SK-N-SH treated with all-trans-retinoic acid at 6 μM for 48 hours (cell line): ENCODE results near the gene CRKL.

Experiments used
- ATAC-seq: fragments of 200-7000 bp; cut with Tn5 transposase; 3 replicates; pipeline ENCODE4 v1.9.1; 2020; ENCODE audit warnings: mild to moderate bottlenecking, moderate library complexity
- ARNTL ChIP-seq: fragments of 450-650 bp; formaldehyde crosslinking; IDR thresholded peaks from 2 replicates; pipeline ENCODE4 v1.5.0; 2020; ENCODE audit warnings: low read depth, mild to moderate bottlenecking, moderate library complexity, borderline replicate concordance
- BACH2 ChIP-seq: fragments of 250-450 bp; sonication (Bioruptor Pico); IDR thresholded peaks from 2 replicates; pipeline ENCODE4 v1.9.0; 2021; ENCODE audit warnings: mild to moderate bottlenecking, borderline replicate concordance
- CREB5 ChIP-seq: fragments of 250-450 bp; sonication (Bioruptor Pico); IDR thresholded peaks from 2 replicates; pipeline ENCODE4 v1.5.1; 2020; ENCODE audit warnings: low read depth, mild to moderate bottlenecking, moderate library complexity
- CSDC2 ChIP-seq: fragments of 250-450 bp; sonication (Bioruptor Pico); IDR thresholded peaks from 2 replicates; pipeline ENCODE4 v1.5.0; 2020; ENCODE audit warnings: mild to moderate bottlenecking, moderate library complexity
- CSRNP3 ChIP-seq: fragments of 250-450 bp; sonication (Bioruptor Pico); IDR thresholded peaks from 2 replicates; pipeline ENCODE4 v1.5.1; 2021; ENCODE audit warnings: mild to moderate bottlenecking, moderate library complexity
- ESRRG ChIP-seq: fragments of 250-450 bp; sonication (Bioruptor Pico); IDR thresholded peaks from 2 replicates; pipeline ENCODE4 v1.6.1; 2021; ENCODE audit warnings: mild to moderate bottlenecking
- GLIS3 ChIP-seq: fragments of 250-450 bp; sonication (Bioruptor Pico); IDR thresholded peaks from 2 replicates; pipeline ENCODE4 v1.5.0; 2020; ENCODE audit warnings: mild to moderate bottlenecking, moderate library complexity
- ISL1 ChIP-seq: fragments of 250-450 bp; sonication (Bioruptor Pico); IDR thresholded peaks from 2 replicates; pipeline ENCODE4 v2.1.2; 2022; ENCODE audit warnings: mild to moderate bottlenecking, moderate library complexity
- OSR1 ChIP-seq: fragments of 250-450 bp; sonication (Bioruptor Pico); IDR thresholded peaks from 2 replicates; pipeline ENCODE4 v1.8.0; 2022; ENCODE audit warnings: moderate library complexity, mild to moderate bottlenecking, inconsistent platforms
- PATZ1 ChIP-seq: fragments of 250-450 bp; sonication (Bioruptor Pico); IDR thresholded peaks from 2 replicates; pipeline ENCODE4 v1.8.0; 2020; ENCODE audit warnings: mild to moderate bottlenecking, moderate library complexity, borderline replicate concordance
- POU6F1 ChIP-seq: fragments of 250-450 bp; sonication (Bioruptor Pico); IDR thresholded peaks from 2 replicates; pipeline ENCODE4 v1.8.0; 2021; ENCODE audit warnings: low read depth, mild to moderate bottlenecking, moderate library complexity, borderline replicate concordance
- PPARA ChIP-seq: fragments of 250-450 bp; sonication (Bioruptor Pico); IDR thresholded peaks from 2 replicates; pipeline ENCODE4 v1.5.0; 2020; ENCODE audit warnings: mild to moderate bottlenecking, borderline replicate concordance
- RARB ChIP-seq: fragments of 250-450 bp; sonication (Bioruptor Pico); IDR thresholded peaks from 2 replicates; pipeline ENCODE4 v1.8.0; 2021; ENCODE audit warnings: mild to moderate bottlenecking, moderate library complexity
- SNAI2 ChIP-seq: fragments of 250-450 bp; sonication (Bioruptor Pico); IDR thresholded peaks from 2 replicates; pipeline ENCODE4 v1.5.0; 2020; ENCODE audit warnings: mild to moderate bottlenecking, moderate library complexity
- TCF4 ChIP-seq: fragments of 250-450 bp; sonication (Bioruptor Pico); IDR thresholded peaks from 2 replicates; pipeline ENCODE4 v1.8.0; 2021; ENCODE audit warnings: mild to moderate bottlenecking, moderate library complexity, borderline replicate concordance
- TOX ChIP-seq: fragments of 250-450 bp; sonication (Bioruptor Pico); IDR thresholded peaks from 2 replicates; pipeline ENCODE4 v1.8.0; 2021; ENCODE audit warnings: mild to moderate bottlenecking, moderate library complexity, borderline replicate concordance
- TSHZ2 ChIP-seq: fragments of 250-450 bp; sonication (Bioruptor Pico); IDR thresholded peaks from 2 replicates; pipeline ENCODE4 v1.5.0; 2020; ENCODE audit warnings: mild to moderate bottlenecking, moderate library complexity
- ZC3H10 ChIP-seq: fragments of 250-450 bp; sonication (Bioruptor Pico); IDR thresholded peaks from 2 replicates; pipeline ENCODE4 v1.5.1; 2021; ENCODE audit warnings: mild to moderate bottlenecking, moderate library complexity
- ZFP3 ChIP-seq: fragments of 250-450 bp; sonication (Bioruptor Pico); IDR thresholded peaks from 2 replicates; pipeline ENCODE4 v1.5.0; 2020; ENCODE audit warnings: mild to moderate bottlenecking, moderate library complexity
- ZFP30 ChIP-seq: fragments of 450-650 bp; formaldehyde crosslinking; IDR thresholded peaks from 2 replicates; pipeline ENCODE4 v1.5.0; 2022; ENCODE audit warnings: mild to moderate bottlenecking, moderate library complexity
- ZNF565 ChIP-seq: fragments of 450-650 bp; formaldehyde crosslinking; conservative IDR thresholded peaks from 2 replicates; pipeline ENCODE4 v1.5.0; 2020; ENCODE audit warnings: low read depth, mild to moderate bottlenecking, moderate library complexity
- ZNF70 ChIP-seq: fragments of 450-650 bp; formaldehyde crosslinking; IDR thresholded peaks from 2 replicates; pipeline ENCODE4 v1.5.0; 2020; ENCODE audit warnings: mild to moderate bottlenecking, moderate library complexity
- ZNF8 ChIP-seq: fragments of 450-650 bp; formaldehyde crosslinking; IDR thresholded peaks from 2 replicates; pipeline ENCODE4 v1.5.0; 2020; ENCODE audit warnings: mild to moderate bottlenecking, moderate library complexity

CRKL gene

GRCh38 chr22:20952544-20953341 lies 35.5 kb downstream of the CRKL start (continued):
- TF ChIP-seq ZC3H10 (CRISPR knock-in tag) = no peak
- no peak for TF ChIP-seq TCF4
- no peak for TF ChIP-seq PPARA (CRISPR knock-in tag)
- no peak for TF ChIP-seq OSR1 (CRISPR knock-in tag)
- TF ChIP-seq ZNF70 (CRISPR knock-in tag) = no peak
- TF ChIP-seq, all 23 proteins: peak for 0

GRCh38 chr22:20953342-20953608 lies 36.1 kb downstream of the CRKL start:
- TF ChIP-seq SNAI2 (CRISPR knock-in tag) = no peak
- no peak for TF ChIP-seq ZNF8 (CRISPR knock-in tag)
- TF ChIP-seq ZNF70 (CRISPR knock-in tag) = no peak
- no peak for TF ChIP-seq CREB5
- TF ChIP-seq ZNF565 (CRISPR knock-in tag) = no peak
- TF ChIP-seq POU6F1 (CRISPR knock-in tag) = no peak
- no peak for TF ChIP-seq CSRNP3 (CRISPR knock-in tag)
- no peak for TF ChIP-seq TCF4
- no peak for ATAC-seq

- TF ChIP-seq ESRRG (CRISPR knock-in tag) = no peak
- TF ChIP-seq BACH2 (CRISPR knock-in tag) = no peak
- no peak for TF ChIP-seq ZFP3
- no peak for TF ChIP-seq ISL1
- no peak for TF ChIP-seq RARB (CRISPR knock-in tag)
- no peak for TF ChIP-seq SNAI2 (CRISPR knock-in tag)
- no peak for TF ChIP-seq ARNTL (CRISPR knock-in tag)
- no peak for ATAC-seq
Observed at GRCh38 chr22:20953668-20954500, 36.7 kb downstream of the CRKL start.

- ATAC-seq = no peak
- TF ChIP-seq ISL1 (no peak), TOX (CRISPR knock-in tag) (no peak), TSHZ2 (CRISPR knock-in tag) (no peak), CSDC2 (CRISPR knock-in tag) (no peak), CREB5 (no peak), BACH2 (CRISPR knock-in tag) (no peak), PATZ1 (CRISPR knock-in tag) (no peak), GLIS3 (CRISPR knock-in tag) (no peak), ZFP30 (no peak), ZNF8 (CRISPR knock-in tag) (no peak), PPARA (CRISPR knock-in tag) (no peak), ZC3H10 (CRISPR knock-in tag) (no peak), TCF4 (no peak), ARNTL (CRISPR knock-in tag) (no peak), ZFP3 (no peak)
Observed at GRCh38 chr22:20955548-20955947, 38.3 kb downstream of the CRKL start.
